Activated CD4-positive, alpha-beta T cell treated with anti-CD3 and anti-CD28 coated beads for 1 hour (primary cell): ENCODE results near the gene FHDC1.

Experiments used
- DNase-seq: peaks from one replicate; pipeline ENCODE4 v3.0.0-alpha.2; 2020

The FHDC1 gene

GRCh38 chr4:153014460-153014859, 78.3 kb downstream of the FHDC1 start:
- no peak for DNase-seq

- no peak for DNase-seq
Measured at GRCh38 chr4:153016592-153016991, 80.5 kb downstream of the FHDC1 start.

- DNase-seq, result no peak
Measured at GRCh38 chr4:153018031-153018430, 81.9 kb downstream of the FHDC1 start.

- DNase-seq, result no peak
Measured at GRCh38 chr4:153018684-153019083, 82.6 kb downstream of the FHDC1 start.

- DNase-seq, result no peak
Measured at GRCh38 chr4:153019906-153020305, 83.8 kb downstream of the FHDC1 start.

GRCh38 chr4:153020457-153020856, 84.3 kb downstream of the FHDC1 start:
- DNase-seq, result no peak

GRCh38 chr4:153021276-153021675, 85.2 kb downstream of the FHDC1 start:
- DNase-seq, result no peak

- no peak for DNase-seq
Measured at GRCh38 chr4:153022241-153022715, 86.2 kb downstream of the FHDC1 start.

GRCh38 chr4:153023139-153023538, 87.0 kb downstream of the FHDC1 start:
- DNase-seq, result no peak

- DNase-seq, result no peak
Measured at GRCh38 chr4:153023692-153024394, 87.7 kb downstream of the FHDC1 start.

GRCh38 chr4:153024466-153024865, 88.3 kb downstream of the FHDC1 start:
- no peak for DNase-seq

- no peak for DNase-seq
Measured at GRCh38 chr4:153025406-153025805, 89.3 kb downstream of the FHDC1 start.

- DNase-seq, result no peak
Measured at GRCh38 chr4:153026591-153027346, 90.6 kb downstream of the FHDC1 start.

GRCh38 chr4:153027866-153028265, 91.7 kb downstream of the FHDC1 start:
- no peak for DNase-seq

- no peak for DNase-seq
Measured at GRCh38 chr4:153028535-153028934, 92.4 kb downstream of the FHDC1 start.
